Mucosa of stomach (tissue), 1 donor: Measurements from ENCODE around the gene ANAPC4.
"Not testable (repeated sequence)": the region's sequence is repeated elsewhere in the genome, so short reads cannot be mapped to it uniquely, and the experiment has no call there.

Experiments used
- H3K27me3 ChIP-seq: one replicate; pipeline ENCODE4 v1.7.0; 2013; ENCODE audit warnings: mild to moderate bottlenecking, low read length; ENCODE audit not compliant: control insufficient read depth, insufficient read depth
- H3K36me3 ChIP-seq: one replicate; pipeline ENCODE4 v1.7.0; 2013; ENCODE audit warnings: low read length; ENCODE audit not compliant: control insufficient read depth, insufficient read depth
- H3K4me1 ChIP-seq: one replicate; pipeline ENCODE4 v1.7.0; 2013; ENCODE audit warnings: mild to moderate bottlenecking, low read length; ENCODE audit not compliant: control insufficient read depth, insufficient read depth
- H3K4me3 ChIP-seq: one replicate; pipeline ENCODE4 v1.7.0; 2013; ENCODE audit warnings: low read length
- H3K9ac ChIP-seq: one replicate; pipeline ENCODE4 v1.7.0; 2013; ENCODE audit warnings: mild to moderate bottlenecking, low read length, moderate library complexity
- H3K9me3 ChIP-seq: one replicate; pipeline ENCODE4 v1.7.0; 2013; ENCODE audit warnings: mild to moderate bottlenecking, low read length, moderate library complexity; ENCODE audit not compliant: control insufficient read depth
- donor health status: Pancreatic carcinoma.

Gene ANAPC4

DNA sequence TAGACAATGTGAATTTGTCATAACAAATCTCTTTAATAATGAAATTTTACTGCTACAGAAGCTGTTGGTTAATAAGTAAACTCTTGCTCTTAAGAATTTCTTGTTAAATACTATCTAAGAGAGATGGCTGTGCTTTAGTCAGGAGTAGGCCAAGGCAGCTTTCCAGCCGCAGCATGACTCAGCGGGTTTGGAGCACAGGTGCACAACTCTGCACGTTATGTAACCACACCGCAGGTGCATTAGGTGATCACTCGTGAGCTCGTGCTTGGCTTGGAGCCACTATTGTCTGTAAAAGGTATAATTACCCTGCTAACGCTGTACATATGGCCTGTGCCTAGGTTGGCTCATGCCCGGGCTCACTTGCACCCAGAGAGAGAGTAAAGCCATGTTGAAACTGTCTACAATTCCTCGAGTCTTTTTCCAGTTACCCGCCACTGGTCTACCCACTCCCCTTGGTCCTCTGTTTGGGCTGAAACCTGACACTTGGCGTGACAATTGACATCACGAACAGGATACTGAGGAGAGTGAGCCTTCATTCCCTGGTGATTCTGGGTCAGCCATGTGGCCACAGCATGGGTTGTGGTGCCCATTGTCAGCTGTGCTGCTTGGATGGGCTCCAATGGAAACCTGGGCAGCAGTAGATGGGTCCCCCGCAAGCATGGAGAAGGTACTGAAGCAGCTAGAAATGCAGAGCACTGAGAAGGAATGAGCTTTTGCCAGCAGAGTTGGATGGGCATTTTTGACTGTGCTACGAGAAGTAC lies 18.4 kb upstream of the ANAPC4 start:
- Histone ChIP-seq H3K4me1 (no peaks in the 10 kb centered on the region), H3K36me3 (no peaks in the 10 kb centered on the region), H3K4me3 (no peak overlapping the region), H3K9me3 (no peaks in the 10 kb centered on the region), H3K9ac (no peak overlapping the region), H3K27me3 (no peaks in the 10 kb centered on the region)

DNA sequence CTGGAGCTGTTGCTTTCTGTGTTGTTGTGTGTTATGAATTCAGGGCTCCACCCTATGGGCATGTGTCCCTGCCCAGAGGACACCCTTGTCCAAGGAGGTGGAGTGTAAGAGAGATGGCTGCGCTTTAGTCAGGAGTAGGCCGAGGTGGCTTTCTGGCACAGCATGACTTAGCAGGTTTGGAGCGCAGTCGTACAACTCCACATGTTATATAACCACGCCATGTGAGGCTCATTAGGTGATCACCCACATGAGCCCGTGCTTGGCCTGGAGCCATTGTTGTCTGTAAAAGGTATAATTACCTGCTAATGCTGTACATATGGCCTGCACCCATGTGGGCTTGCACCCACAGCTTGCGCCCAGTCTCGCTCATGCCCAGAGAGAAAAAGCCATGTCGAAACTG lies 15.8 kb upstream of the ANAPC4 start:
- no peaks in the 10 kb centered on the region for H3K36me3 ChIP-seq
- H3K27me3 ChIP-seq: no peaks in the 10 kb centered on the region
- no peak overlapping the region for H3K4me3 ChIP-seq
- no peaks in the 10 kb centered on the region for H3K4me1 ChIP-seq
- H3K9ac ChIP-seq: no peak overlapping the region
- H3K9me3 ChIP-seq: no peaks in the 10 kb centered on the region

DNA sequence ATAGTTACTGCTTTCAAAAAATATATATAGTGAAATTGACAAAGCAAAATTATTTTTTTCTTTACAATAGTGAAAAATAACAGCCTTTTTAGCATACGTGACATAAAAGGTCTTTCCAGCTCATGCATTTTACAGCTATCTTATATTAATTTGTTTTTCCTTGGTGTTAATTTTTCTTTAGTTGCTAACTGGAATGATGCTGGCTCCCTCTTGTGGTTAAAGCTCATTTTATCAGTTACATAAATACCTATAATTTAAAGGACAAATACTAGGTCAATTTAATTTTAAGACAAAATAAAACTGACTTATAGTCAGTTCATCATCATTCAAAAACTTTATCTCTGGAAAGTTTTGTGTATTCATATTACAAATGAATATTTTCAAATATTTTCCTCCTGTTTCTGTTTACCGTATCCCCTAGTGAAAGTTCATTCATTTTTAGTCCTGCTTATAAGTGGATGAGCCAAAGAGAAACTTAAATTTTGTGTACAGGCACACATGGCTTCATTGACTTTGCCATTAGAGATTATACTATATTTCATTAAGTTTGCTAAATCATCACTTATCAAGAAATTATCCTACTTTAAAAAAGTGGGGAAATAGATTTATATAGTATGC lies 9.9 kb upstream of the ANAPC4 start:
- Histone ChIP-seq H3K27me3 (no peaks in the 10 kb centered on the region), H3K36me3 (no peaks in the 10 kb centered on the region), H3K4me1 (no peaks in the 10 kb centered on the region), H3K4me3 (no peak overlapping the region), H3K9ac (no peak overlapping the region), H3K9me3 (no peaks in the 10 kb centered on the region)

DNA sequence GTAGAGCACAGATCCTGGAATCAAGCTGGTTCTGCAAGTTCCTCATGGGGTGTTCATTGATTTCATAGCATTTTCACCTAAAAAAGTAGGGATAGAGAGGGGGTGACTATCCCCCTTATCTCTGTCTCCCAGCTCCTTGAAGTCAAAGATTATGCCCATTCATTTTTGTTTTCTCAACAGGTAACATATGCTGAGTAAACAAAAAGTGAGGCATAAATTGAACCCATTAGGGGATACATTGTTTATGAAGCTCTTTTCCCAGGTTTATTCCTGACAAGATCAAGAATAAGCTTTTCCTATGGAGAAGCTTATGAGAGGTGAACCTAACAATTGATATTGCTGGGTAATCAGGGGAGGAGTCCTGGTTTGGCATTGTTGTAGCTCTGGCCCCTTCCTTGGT lies 9.2 kb upstream of the ANAPC4 start:
- no peaks in the 10 kb centered on the region for H3K36me3 ChIP-seq
- H3K27me3 ChIP-seq: no peaks in the 10 kb centered on the region
- no peaks in the 10 kb centered on the region for H3K9me3 ChIP-seq
- H3K9ac ChIP-seq: no peak overlapping the region
- no peaks in the 10 kb centered on the region for H3K4me1 ChIP-seq
- H3K4me3 ChIP-seq: no peak overlapping the region

DNA sequence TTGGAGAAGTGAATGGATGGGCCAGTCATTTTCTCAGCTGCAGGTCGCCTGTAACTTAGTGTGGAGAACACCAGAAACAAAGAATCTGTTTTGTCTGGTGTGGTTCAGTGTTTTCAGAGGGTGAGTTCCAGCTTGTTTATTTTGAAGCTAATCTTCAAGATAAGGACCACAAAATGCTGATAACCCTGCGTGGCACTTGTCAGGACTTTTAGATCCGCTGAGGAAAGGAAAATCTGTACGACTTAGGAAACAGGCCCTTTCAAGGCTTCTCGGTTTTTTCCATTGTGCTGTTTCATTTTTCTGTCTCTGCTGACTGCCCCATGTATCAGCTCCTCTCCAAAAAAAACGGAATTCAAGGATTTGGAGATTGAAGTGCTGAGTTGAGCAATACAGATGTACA lies 8.7 kb upstream of the ANAPC4 start:
- no peaks in the 10 kb centered on the region for H3K9me3 ChIP-seq
- H3K36me3 ChIP-seq: no peaks in the 10 kb centered on the region
- H3K4me1 ChIP-seq: no peaks in the 10 kb centered on the region
- H3K9ac ChIP-seq: no peak overlapping the region
- H3K27me3 ChIP-seq: no peaks in the 10 kb centered on the region
- H3K4me3 ChIP-seq: no peak overlapping the region

DNA sequence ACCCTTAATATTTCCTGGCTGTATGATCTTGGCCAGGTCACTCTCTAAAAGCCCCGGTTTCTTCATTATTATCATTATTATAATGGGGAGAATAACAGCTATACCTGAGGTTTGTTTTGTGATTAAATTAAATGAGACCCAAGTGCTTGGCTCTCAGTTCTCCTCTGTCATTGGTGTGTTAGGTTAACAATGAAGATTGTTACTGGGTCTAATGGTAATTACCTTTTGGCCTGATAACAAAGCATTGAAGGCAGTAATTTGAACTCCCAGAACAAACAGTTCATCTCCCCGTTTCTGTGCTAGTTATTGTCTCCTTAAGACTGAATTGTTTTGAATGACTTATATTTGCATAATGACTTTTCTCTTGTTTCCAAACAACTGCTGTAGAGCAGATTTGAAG lies 6.8 kb upstream of the ANAPC4 start:
- no peak overlapping the region for H3K9ac ChIP-seq
- H3K9me3 ChIP-seq: no peaks in the 10 kb centered on the region
- H3K4me3 ChIP-seq: no peak overlapping the region
- H3K27me3 ChIP-seq: no peaks in the 10 kb centered on the region
- H3K36me3 ChIP-seq: no peaks in the 10 kb centered on the region
- H3K4me1 ChIP-seq: no peaks in the 10 kb centered on the region

DNA sequence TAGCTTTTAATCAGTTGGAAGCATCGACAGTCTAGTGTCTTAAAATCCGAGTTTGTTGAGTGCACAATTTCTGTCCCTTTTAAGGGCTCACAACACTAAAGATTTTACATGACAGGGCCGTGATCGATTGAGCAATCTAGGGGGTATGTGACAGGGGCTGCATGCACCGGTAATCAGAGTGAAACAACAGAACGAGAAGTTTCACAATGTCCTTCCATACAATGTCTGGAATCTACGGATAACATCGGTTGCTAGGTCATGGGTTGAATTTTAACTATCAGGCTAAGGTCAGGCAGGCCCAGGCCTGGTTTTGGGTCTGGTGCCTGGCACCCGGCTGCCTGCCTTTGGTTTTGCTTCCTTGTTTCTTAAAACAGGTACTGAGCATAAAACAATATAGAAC lies 4.5 kb upstream of the ANAPC4 start:
- not testable (repeated sequence) for H3K36me3 ChIP-seq, H3K9me3 ChIP-seq, H3K4me3 ChIP-seq, H3K27me3 ChIP-seq, H3K9ac ChIP-seq, H3K4me1 ChIP-seq

DNA sequence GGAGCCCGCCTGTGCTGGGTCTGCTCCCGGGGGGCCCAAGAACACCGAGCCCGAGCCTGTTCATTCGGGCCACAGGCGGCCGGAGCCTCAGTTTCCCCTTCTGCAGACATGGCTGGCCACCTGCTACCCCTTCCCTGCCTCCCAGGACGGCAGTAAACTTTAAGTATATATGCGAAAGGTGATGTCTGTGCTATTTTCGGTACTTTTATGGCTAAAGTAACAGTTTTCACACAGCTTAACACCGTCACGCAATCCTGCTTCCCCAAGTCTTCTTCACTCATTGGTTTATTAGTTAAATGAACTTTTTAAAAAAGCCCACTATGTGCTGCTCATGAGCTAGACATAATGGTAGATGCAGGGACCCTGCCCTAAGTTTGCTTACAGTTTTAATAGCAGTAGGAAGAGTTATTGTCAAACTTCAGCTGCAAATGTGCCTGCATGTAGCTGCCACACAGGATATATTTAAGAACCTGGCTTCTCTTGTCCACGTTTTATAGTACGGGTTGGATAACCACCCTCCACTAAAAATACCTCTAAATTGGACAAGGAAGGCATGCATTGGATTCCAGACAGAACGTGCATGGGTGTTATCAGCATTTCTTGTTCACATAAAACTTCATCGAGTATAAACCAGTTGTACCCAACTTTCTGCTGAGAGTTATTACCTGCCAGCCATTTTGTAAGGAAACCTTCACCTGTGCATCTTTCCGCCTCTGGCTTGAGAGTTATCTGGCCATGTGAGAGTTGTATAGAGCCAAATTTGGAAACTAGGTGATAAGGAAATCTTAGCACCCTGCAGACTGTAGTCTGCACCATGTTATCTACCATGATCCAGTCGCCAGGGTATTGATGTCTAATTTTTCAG lies 741 bp downstream of the ANAPC4 start:
- H3K9me3 ChIP-seq: no peaks in the 10 kb centered on the region
- H3K4me3 ChIP-seq: peak overlapping the region; percentile 72
- no peaks in the 10 kb centered on the region for H3K27me3 ChIP-seq
- H3K9ac ChIP-seq: peak overlapping the region; percentile 87
- peaks cover 9% of the 10 kb centered on the region for H3K4me1 ChIP-seq
- no peaks in the 10 kb centered on the region for H3K36me3 ChIP-seq

DNA sequence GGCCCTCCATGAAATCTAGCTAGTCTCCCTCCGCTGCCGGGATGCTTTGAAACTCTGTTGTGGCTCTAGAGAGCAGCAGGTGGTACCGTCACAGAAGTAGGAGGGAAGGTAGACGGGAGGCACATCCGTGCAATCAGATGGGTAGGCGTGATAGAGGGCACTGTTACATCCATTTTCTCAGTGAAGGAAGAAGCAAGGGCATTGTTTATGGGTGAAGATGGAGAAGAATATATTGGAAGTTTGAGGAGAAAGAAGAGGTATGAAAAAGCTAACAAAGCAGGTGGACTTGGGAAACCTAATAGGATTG lies 1.3 kb downstream of the ANAPC4 start:
- H3K9me3 ChIP-seq: no peaks in the 10 kb centered on the region
- H3K27me3 ChIP-seq: no peaks in the 10 kb centered on the region
- H3K36me3 ChIP-seq: no peaks in the 10 kb centered on the region
- peak overlapping the region; percentile 72 for H3K4me3 ChIP-seq
- H3K9ac ChIP-seq: no peak overlapping the region
- peaks cover 9% of the 10 kb centered on the region for H3K4me1 ChIP-seq

DNA sequence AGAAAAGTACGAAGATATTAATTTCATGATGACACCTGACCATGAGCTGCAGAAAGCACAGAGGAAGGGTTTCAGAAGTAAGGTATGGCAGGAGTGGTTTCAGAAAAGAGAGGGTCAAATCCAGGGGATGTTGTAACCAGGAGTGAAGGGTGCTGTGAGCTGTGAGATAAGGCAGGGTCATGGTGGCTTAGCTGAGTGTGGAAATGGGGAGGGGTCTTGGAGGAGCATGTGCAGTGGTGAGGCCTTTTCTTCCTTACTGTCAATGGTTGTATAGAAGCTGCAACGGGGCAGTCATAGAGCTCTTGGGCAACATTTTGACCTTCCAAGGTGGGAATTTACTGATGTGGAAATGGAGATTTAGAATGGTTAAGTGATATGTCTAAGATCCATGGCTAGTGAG lies 2.5 kb downstream of the ANAPC4 start:
- Histone ChIP-seq H3K27me3 (no peaks in the 10 kb centered on the region), H3K4me3 (no peak overlapping the region), H3K36me3 (no peaks in the 10 kb centered on the region), H3K9me3 (no peaks in the 10 kb centered on the region), H3K4me1 (peaks cover 9% of the 10 kb centered on the region), H3K9ac (no peak overlapping the region)

DNA sequence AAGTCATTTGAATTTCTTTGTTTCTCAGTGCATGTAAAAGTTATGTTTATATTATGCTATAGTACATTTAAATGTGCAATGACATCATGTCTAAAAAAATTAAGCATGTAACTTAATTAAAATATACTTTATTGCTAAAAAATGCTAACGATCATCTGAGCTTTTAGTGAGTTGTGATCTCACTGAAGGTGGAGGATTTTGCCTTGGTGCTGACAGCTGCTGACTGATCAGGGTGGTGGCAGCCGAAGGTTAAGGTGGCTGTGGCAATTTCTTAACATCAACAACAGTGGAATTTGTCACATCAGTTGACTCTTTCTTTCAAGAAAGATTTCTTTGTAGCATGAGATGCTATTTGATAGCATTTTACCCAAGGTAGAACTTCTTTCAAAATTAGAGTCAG lies 6.6 kb downstream of the ANAPC4 start:
- Histone ChIP-seq H3K27me3 (no peaks in the 10 kb centered on the region), H3K4me3 (no peak overlapping the region), H3K36me3 (no peaks in the 10 kb centered on the region), H3K9me3 (no peaks in the 10 kb centered on the region), H3K9ac (no peak overlapping the region), H3K4me1 (peaks cover 1% of the 10 kb centered on the region)

DNA sequence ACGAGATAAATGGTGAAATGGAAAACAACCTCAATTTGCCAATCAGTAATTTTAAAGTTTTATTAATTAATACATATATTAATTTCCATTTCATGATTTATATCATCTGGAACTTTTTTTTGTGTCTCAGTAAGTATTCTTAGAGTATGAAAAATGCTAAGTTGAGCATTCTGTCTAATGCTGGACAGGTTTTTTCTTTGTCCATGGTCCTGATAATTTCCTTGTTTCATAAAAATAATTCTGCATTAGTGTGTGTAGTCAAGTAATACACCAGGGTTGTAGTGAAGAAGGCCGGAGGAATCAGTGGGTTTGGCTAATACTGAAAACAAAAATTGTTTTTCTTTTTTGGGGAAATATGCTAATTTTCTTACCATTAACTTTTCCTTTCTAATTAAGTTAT lies 9.9 kb downstream of the ANAPC4 start:
- H3K9me3 ChIP-seq: no peaks in the 10 kb centered on the region

More for the DNA sequence above, 9.9 kb downstream of the ANAPC4 start:
- Histone ChIP-seq H3K36me3 (no peaks in the 10 kb centered on the region), H3K9ac (no peak overlapping the region), H3K4me1 (no peaks in the 10 kb centered on the region), H3K27me3 (no peaks in the 10 kb centered on the region), H3K4me3 (no peak overlapping the region)
